AG04450 (cell line): ENCODE results near the gene MAPK11. TPM values are rescaled to one million over a fixed set of nuclear protein-coding genes. Genes with fewer than 3 reads are reported as not detected.

ENCODE experiments used
- CTCF ChIA-PET: fragments of 300-600, 350-600 bp; formaldehyde crosslinking; extraction: SDS; loops from one replicate; lab custom pipeline; 2022; ENCODE audit warnings: antibody characterized with exemption, inconsistent platforms; lab: Charles Lee
- POLR2A ChIA-PET: fragments of 350-600 bp; formaldehyde crosslinking; extraction: SDS; loops from one replicate; lab custom pipeline; 2021; ENCODE audit warnings: antibody characterized with exemption, inconsistent platforms; lab: Yijun Ruan, JAX
- DNase-seq: peaks from one replicate; pipeline ENCODE4 v3.0.0-alpha.2; 2011; ENCODE audit warnings: low read depth, low spot score
- H3K27ac ChIP-seq: one replicate; pipeline ENCODE4 v1.5.1; 2012; ENCODE audit warnings: low read depth, low read length, control low read depth
- H3K27me3 ChIP-seq: one replicate; pipeline ENCODE4 v1.6.0; 2012; ENCODE audit warnings: low read length; ENCODE audit not compliant: control insufficient read depth, insufficient read depth
- H3K4me3 ChIP-seq: 2 replicates; pipeline ENCODE4 v1.5.1; 2011; ENCODE audit warnings: mild to moderate bottlenecking, low read depth, low read length, control low read depth
- H3K9me3 ChIP-seq: 2 replicates; pipeline ENCODE4 v1.5.1; 2012; ENCODE audit warnings: low read length; ENCODE audit not compliant: control insufficient read depth, insufficient read depth
- CTCF ChIP-seq: IDR thresholded peaks from 2 replicates; pipeline ENCODE4 v1.5.1; 2011; ENCODE audit warnings: low read depth, low read length, control low read depth, inconsistent platforms
- polyA plus RNA-seq: library from polyadenylated mRNA; depleted of rRNA; stranded (reverse); fragments of >200 nt; gene quantifications from 2 replicates; pipeline ENCODE4 v1.2.3, GENCODE V29; 2011

Gene MAPK11
- polyA plus RNA-seq, 1 experiment, result 6.7 TPM

DNA sequence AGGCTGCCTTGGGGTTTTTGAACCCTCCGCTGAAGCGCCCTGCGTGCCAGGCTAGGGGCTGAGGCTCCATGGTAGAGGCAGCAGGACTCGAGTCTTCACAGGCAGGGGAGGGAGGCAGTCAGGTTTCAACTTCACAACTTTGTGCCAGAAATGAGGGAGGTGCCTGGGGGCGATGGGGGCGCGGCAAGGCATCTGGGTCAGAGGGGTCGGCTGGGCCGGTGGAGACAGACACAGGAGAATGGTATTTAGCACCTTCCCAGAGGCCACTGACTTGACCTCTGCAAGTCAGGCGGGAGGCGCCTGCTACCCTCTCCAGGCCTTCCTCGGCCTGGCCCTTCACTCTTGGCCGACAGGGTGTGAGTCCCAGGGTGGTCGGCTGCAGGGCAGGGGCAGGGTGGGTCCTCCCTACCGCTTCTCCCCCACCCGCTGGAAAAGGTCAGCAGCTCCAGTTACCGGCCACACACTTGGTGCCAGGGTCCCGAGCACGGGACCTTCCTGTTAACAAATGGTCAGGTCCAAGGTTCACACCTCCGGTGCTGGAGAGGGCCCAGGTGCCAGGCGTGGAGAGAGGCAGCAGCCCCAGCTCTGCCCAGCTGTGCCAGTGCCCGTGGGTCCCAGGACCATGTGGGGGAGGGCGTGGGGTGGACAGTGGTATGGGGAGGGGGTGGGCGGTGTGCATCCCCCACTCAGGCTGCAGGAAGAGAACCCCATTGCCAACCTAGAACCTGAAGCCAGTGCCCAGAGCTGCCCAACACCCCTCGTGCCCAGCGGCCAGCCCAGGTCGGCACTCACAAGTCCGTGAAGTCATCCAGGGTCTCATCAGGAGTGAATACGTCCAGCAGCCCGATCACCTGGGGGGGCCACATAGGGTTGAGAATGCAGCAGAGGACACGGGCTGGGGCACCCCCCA is 12.5 kb downstream of the MAPK11 start:
- TF ChIP-seq CTCF, result no peak
- Histone ChIP-seq H3K27me3 (no peaks in the 10 kb centered on the region), H3K9me3 (no peaks in the 10 kb centered on the region; the same call in 1 of the 2 replicates), H3K27ac (no peak overlapping the region), H3K4me3 (no peak overlapping the region)
- CTCF ChIA-PET, result interaction anchor here (0.8 kb wide), 1 partner anchor 84 kb away, joined by 3 read pairs; no protein-coding TSS in a partner anchor
- POLR2A ChIA-PET, result no interaction called here
- no peak for DNase-seq

DNA sequence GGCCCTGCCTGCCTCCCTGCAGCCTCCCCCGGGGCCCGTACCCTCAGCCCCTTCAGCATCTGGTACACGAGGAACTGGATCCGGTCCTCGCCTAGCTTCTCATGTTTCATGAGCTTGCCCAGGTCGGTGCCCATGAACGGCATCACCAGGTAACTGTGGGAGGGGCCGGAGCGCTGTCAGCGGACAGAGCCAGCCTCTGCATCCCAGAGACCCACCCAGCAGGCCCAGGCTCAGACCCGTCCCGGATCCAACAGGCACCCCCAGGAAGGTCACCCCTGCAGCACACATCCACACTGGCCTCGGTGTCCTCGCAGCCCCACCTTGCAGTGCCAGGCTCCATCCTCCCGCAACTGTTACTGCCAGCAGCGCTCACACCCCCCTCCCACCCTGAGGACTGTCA is 13.1 kb downstream of the MAPK11 start:
- Histone ChIP-seq H3K27me3 (no peaks in the 10 kb centered on the region), H3K4me3 (no peak overlapping the region), H3K9me3 (no peaks in the 10 kb centered on the region; the same call in 1 of the 2 replicates), H3K27ac (no peak overlapping the region)
- CTCF ChIA-PET, result no interaction called here
- POLR2A ChIA-PET, result no interaction called here
- TF ChIP-seq CTCF, result no peak
- DNase-seq, result no peak

GRCh38 chr22:50256258-50256862 is 13.8 kb downstream of the MAPK11 start:
- Histone ChIP-seq H3K9me3 (no peaks in the 10 kb centered on the region; the same call in 1 of the 2 replicates), H3K27ac (no peak overlapping the region), H3K4me3 (no peak overlapping the region), H3K27me3 (no peaks in the 10 kb centered on the region)
- DNase-seq, result no peak
- no peak for TF ChIP-seq CTCF
- POLR2A ChIA-PET, result no interaction called here
- CTCF ChIA-PET, result interaction anchor here (1.0 kb wide), 1 partner anchor 111 kb away, joined by 3 read pairs; no protein-coding TSS in a partner anchor

GRCh38 chr22:50255607-50256006 is 14.6 kb downstream of the MAPK11 start:
- ChIA-PET POLR2A (no interaction called here), CTCF (interaction anchor here (1.0 kb wide), 1 partner anchor 111 kb away, joined by 3 read pairs; no protein-coding TSS in a partner anchor)

More at GRCh38 chr22:50255607-50256006, 14.6 kb downstream of the MAPK11 start:
- no peak overlapping the region for H3K27ac ChIP-seq
- DNase-seq, result no peak
- no peaks in the 10 kb centered on the region for H3K27me3 ChIP-seq
- H3K4me3 ChIP-seq, result no peak overlapping the region
- H3K9me3 ChIP-seq, result no peaks in the 10 kb centered on the region; the same call in 1 of the 2 replicates
- no peak for TF ChIP-seq CTCF
